Neural cell (in vitro differentiated cells): ENCODE results near the gene TMTC3. TPM values are rescaled to one million over a fixed set of nuclear protein-coding genes. Genes with fewer than 3 reads are reported as not detected.
A peak's percentile ranks its signal among the peaks of the same experiment; 100 is the strongest.

Experiments
- H2AFZ ChIP-seq: fragments of 200-600, 300-800 bp; sonication (generic), shearing (Covaris generic); 2 replicates; pipeline ENCODE4 v1.6.0; 2014; ENCODE audit warnings: low read depth, mild to moderate bottlenecking, antibody characterized with exemption, low read length, moderate library complexity
- H3F3A ChIP-seq: fragments of 200-600 bp; shearing (Covaris generic); 2 replicates; pipeline ENCODE4 v1.6.1; 2016; ENCODE audit warnings: mild to moderate bottlenecking, moderate library complexity, mixed read lengths, antibody characterized with exemption, low read length; ENCODE audit not compliant: insufficient read depth, poor library complexity, severe bottlenecking
- H3K27ac ChIP-seq: fragments of 200-600, 300-800 bp; sonication (generic), shearing (Covaris generic); 2 replicates; pipeline ENCODE4 v1.5.1; 2014; ENCODE audit warnings: mild to moderate bottlenecking, low read length, moderate library complexity
- H3K27me3 ChIP-seq: fragments of 300-800, 200-600 bp; sonication (generic), shearing (Covaris generic); 2 replicates; pipeline ENCODE4 v1.6.0; 2014; ENCODE audit warnings: mild to moderate bottlenecking, low read depth, low read length, moderate library complexity; ENCODE audit not compliant: insufficient read depth
- H3K36me3 ChIP-seq: fragments of 300-800, 200-600 bp; sonication (generic), shearing (Covaris generic); 2 replicates; pipeline ENCODE4 v1.5.1; 2014; ENCODE audit warnings: mild to moderate bottlenecking, antibody characterized with exemption, low read length, moderate library complexity; ENCODE audit not compliant: insufficient read depth
- H3K4me2 ChIP-seq: fragments of 300-800, 200-600 bp; sonication (generic), shearing (Covaris generic); 2 replicates; pipeline ENCODE4 v1.6.0; 2014; ENCODE audit warnings: mild to moderate bottlenecking, low read length
- H3K4me3 ChIP-seq: fragments of 300-800, 200-600 bp; sonication (generic), shearing (Covaris generic); 2 replicates; pipeline ENCODE4 v1.5.1; 2014; ENCODE audit warnings: mild to moderate bottlenecking, low read length, moderate library complexity
- H3K79me2 ChIP-seq: fragments of 200-600 bp; shearing (Covaris generic); replicated peaks from 2 replicates; pipeline ENCODE4 v1.6.0; 2014; ENCODE audit warnings: mild to moderate bottlenecking, low read length, moderate library complexity; ENCODE audit not compliant: insufficient read depth
- H3K9ac ChIP-seq: fragments of 300-800, 200-600 bp; sonication (generic), shearing (Covaris generic); 2 replicates; pipeline ENCODE4 v1.6.1; 2016; ENCODE audit warnings: mild to moderate bottlenecking, low read length, mixed read lengths
- H3K9me2 ChIP-seq: fragments of 200-600 bp; shearing (Covaris generic); 2 replicates; pipeline ENCODE4 v1.6.1; 2016; ENCODE audit warnings: mild to moderate bottlenecking, low read length, mixed read lengths; ENCODE audit not compliant: insufficient read depth
- H3K9me3 ChIP-seq: fragments of 200-600, 300-800 bp; sonication (generic), shearing (Covaris generic); 2 replicates; pipeline ENCODE4 v1.6.1; 2016; ENCODE audit warnings: mild to moderate bottlenecking, mixed run types, low read length, moderate library complexity, mixed read lengths
- H4K20me1 ChIP-seq: fragments of 200-600 bp; shearing (Covaris generic); 2 replicates; pipeline ENCODE4 v1.6.1; 2016; ENCODE audit warnings: mild to moderate bottlenecking, mixed run types; ENCODE audit not compliant: insufficient read depth
- CTCF ChIP-seq: fragments of 450-650 bp; IDR thresholded peaks from 2 replicates; pipeline ENCODE4 v1.5.1; 2014; ENCODE audit warnings: antibody characterized with exemption, mild to moderate bottlenecking, moderate library complexity; ENCODE audit not compliant: poor library complexity, severe bottlenecking
- EP300 ChIP-seq: fragments of 450-650 bp; conservative IDR thresholded peaks from 2 replicates; pipeline ENCODE4 v1.6.1; 2014; ENCODE audit warnings: antibody characterized with exemption, mild to moderate bottlenecking, moderate library complexity; ENCODE audit not compliant: poor library complexity, severe bottlenecking
- EZH2 ChIP-seq: fragments of 200-600, 300-800 bp; shearing (Covaris generic), sonication (generic); IDR thresholded peaks from 2 replicates; pipeline ENCODE4 v1.6.1; 2014; ENCODE audit warnings: antibody characterized with exemption, low read length, borderline replicate concordance, mild to moderate bottlenecking; ENCODE audit not compliant: insufficient read depth, poor library complexity, severe bottlenecking
- MXI1 ChIP-seq: fragments of 450-650 bp; conservative IDR thresholded peaks from 2 replicates; pipeline ENCODE4 v1.6.1; 2014; ENCODE audit warnings: antibody characterized with exemption, mild to moderate bottlenecking; ENCODE audit not compliant: poor library complexity, severe bottlenecking
- POLR2AphosphoS5 ChIP-seq: IDR thresholded peaks from 2 replicates; pipeline ENCODE4 v1.6.1; 2012
- RAD21 ChIP-seq: fragments of 450-650 bp; conservative IDR thresholded peaks from 2 replicates; pipeline ENCODE4 v1.6.1; 2014; ENCODE audit warnings: antibody characterized with exemption, mild to moderate bottlenecking, moderate library complexity
- SMC3 ChIP-seq: fragments of 450-650 bp; conservative IDR thresholded peaks from 2 replicates; pipeline ENCODE4 v1.6.1; 2014; ENCODE audit warnings: antibody characterized with exemption, mild to moderate bottlenecking, moderate library complexity; ENCODE audit not compliant: poor library complexity
- TAF1 ChIP-seq: IDR thresholded peaks from 2 replicates; pipeline ENCODE4 v1.6.1; 2012; ENCODE audit warnings: low read depth
- polyA plus RNA-seq: library from polyadenylated mRNA; depleted of rRNA; stranded (reverse); fragments of >200 nt; gene quantifications from 2 replicates; pipeline ENCODE4 v1.2.3, GENCODE V29; 2014
- TF ChIP-seq, protein P1 (sequence below): IDR thresholded peaks from 2 replicates; pipeline ENCODE4 v1.6.1; 2012; ENCODE audit warnings: borderline replicate concordance

TMTC3 gene
- polyA plus RNA-seq, 1 donor from 2014 or later: 17.2 TPM

- H3K79me2 ChIP-seq: peaks cover 24% of the 10 kb centered on the region
- H2AFZ ChIP-seq: no peak overlapping the region
- no peak for TF ChIP-seq EZH2
- no peak for TF ChIP-seq CTCF
- TF ChIP-seq MXI1: no peak
- no peak for TF ChIP-seq SMC3
- TF ChIP-seq, protein P1, sequence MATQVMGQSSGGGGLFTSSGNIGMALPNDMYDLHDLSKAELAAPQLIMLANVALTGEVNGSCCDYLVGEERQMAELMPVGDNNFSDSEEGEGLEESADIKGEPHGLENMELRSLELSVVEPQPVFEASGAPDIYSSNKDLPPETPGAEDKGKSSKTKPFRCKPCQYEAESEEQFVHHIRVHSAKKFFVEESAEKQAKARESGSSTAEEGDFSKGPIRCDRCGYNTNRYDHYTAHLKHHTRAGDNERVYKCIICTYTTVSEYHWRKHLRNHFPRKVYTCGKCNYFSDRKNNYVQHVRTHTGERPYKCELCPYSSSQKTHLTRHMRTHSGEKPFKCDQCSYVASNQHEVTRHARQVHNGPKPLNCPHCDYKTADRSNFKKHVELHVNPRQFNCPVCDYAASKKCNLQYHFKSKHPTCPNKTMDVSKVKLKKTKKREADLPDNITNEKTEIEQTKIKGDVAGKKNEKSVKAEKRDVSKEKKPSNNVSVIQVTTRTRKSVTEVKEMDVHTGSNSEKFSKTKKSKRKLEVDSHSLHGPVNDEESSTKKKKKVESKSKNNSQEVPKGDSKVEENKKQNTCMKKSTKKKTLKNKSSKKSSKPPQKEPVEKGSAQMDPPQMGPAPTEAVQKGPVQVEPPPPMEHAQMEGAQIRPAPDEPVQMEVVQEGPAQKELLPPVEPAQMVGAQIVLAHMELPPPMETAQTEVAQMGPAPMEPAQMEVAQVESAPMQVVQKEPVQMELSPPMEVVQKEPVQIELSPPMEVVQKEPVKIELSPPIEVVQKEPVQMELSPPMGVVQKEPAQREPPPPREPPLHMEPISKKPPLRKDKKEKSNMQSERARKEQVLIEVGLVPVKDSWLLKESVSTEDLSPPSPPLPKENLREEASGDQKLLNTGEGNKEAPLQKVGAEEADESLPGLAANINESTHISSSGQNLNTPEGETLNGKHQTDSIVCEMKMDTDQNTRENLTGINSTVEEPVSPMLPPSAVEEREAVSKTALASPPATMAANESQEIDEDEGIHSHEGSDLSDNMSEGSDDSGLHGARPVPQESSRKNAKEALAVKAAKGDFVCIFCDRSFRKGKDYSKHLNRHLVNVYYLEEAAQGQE: no peak
- TF ChIP-seq EP300: no peak
- no peak for TF ChIP-seq RAD21
- no peak for TF ChIP-seq TAF1
- TF ChIP-seq POLR2AphosphoS5: no peak
- H3K4me3 ChIP-seq: peak overlapping the region; percentile 21
- H3K9me2 ChIP-seq: no peaks in the 10 kb centered on the region
- H3K9me3 ChIP-seq: no peaks in the 10 kb centered on the region
- no peak overlapping the region for H3K9ac ChIP-seq
- H3K36me3 ChIP-seq: no peaks in the 10 kb centered on the region
- no peak overlapping the region for H3K27ac ChIP-seq
- H4K20me1 ChIP-seq: no peaks in the 10 kb centered on the region
- H3F3A ChIP-seq: peaks cover 4% of the 10 kb centered on the region
- H3K27me3 ChIP-seq: no peaks in the 10 kb centered on the region
- no peak overlapping the region for H3K4me2 ChIP-seq
These were observed 2.7 kb downstream of the TMTC3 start for GRCh38 chr12:88144546-88145468.

DNA sequence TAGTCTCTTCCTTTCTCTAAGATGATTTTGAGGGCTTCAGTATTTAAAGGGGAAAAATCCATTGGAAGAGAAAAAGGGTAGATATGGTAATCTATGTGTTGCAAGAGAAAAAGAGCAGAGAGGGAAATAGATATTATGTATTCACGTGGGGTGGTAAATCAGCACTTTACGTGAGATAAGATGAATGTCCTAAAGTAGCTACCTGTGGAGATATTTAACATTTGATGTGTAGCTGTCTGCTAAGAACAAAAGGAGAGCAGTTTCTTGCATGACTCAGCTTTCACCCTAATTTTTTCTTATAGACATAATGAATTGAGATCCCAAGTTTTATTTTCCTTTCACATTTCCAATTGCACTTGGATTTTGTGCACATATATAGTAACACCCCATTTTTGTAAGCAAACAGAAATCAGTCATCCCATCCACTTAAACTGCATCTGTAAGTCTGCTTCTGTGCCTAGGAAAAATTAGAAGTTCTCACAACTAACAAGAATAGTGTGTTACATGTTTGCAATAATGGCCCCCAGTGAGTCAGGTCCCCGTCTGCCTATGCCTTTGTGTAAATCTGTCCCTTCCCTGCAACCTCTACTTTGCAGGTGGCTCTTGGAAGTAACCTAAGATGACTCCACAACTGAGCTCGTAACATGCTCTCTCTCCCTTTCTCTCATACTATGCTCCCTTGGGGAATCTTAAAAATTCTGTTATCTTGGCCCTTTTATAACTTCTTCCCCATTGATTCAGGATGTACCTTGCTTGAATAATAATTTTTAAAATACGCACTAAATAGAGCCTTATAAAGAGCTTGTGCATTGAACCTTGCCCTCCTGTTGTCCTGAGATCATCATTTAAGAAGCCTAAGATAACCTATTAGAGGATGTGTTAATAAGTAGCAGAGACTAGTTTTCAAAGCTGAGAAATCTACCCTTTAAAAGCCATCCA, 3.7 kb downstream of the TMTC3 start:
- Histone ChIP-seq H3K4me3 (peak overlapping the region; percentile 21), H3K27ac (no peak overlapping the region), H3K9me3 (no peaks in the 10 kb centered on the region), H3F3A (peaks cover 4% of the 10 kb centered on the region), H2AFZ (no peak overlapping the region), H4K20me1 (no peaks in the 10 kb centered on the region), H3K36me3 (no peaks in the 10 kb centered on the region), H3K4me2 (peak overlapping the region; percentile 9), H3K9me2 (no peaks in the 10 kb centered on the region), H3K9ac (no peak overlapping the region), H3K27me3 (no peaks in the 10 kb centered on the region), H3K79me2 (peaks cover 24% of the 10 kb centered on the region)
- TF ChIP-seq EZH2 (no peak), CTCF (no peak)
- TF ChIP-seq, protein P1: no peak
